Ecto neural progenitor cell (in vitro differentiated cells): ENCODE measurements around the gene TLCD4.
"Not testable (repeated sequence)": the region's sequence is repeated elsewhere in the genome, so short reads cannot be mapped to it uniquely, and the experiment has no call there.

Experiments used
- DNase-seq: peaks from one replicate; pipeline ENCODE4 v3.0.0-alpha.2; 2018; ENCODE audit warnings: low spot score

TLCD4 gene, protein sequence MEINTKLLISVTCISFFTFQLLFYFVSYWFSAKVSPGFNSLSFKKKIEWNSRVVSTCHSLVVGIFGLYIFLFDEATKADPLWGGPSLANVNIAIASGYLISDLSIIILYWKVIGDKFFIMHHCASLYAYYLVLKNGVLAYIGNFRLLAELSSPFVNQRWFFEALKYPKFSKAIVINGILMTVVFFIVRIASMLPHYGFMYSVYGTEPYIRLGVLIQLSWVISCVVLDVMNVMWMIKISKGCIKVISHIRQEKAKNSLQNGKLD

GRCh38 chr1:95117207-95118066 lies at the start of gene TLCD4:
Gene TLCD4, plus strand, starts transcription at chr1:95117355. Its CDS starts 26,547 bp downstream, at chr1:95143902.
- DNase-seq = peak; percentile 82

- DNase-seq = no peak
These were observed 49.6 kb upstream of the TLCD4 start for GRCh38 chr1:95067568-95067967.

DNA sequence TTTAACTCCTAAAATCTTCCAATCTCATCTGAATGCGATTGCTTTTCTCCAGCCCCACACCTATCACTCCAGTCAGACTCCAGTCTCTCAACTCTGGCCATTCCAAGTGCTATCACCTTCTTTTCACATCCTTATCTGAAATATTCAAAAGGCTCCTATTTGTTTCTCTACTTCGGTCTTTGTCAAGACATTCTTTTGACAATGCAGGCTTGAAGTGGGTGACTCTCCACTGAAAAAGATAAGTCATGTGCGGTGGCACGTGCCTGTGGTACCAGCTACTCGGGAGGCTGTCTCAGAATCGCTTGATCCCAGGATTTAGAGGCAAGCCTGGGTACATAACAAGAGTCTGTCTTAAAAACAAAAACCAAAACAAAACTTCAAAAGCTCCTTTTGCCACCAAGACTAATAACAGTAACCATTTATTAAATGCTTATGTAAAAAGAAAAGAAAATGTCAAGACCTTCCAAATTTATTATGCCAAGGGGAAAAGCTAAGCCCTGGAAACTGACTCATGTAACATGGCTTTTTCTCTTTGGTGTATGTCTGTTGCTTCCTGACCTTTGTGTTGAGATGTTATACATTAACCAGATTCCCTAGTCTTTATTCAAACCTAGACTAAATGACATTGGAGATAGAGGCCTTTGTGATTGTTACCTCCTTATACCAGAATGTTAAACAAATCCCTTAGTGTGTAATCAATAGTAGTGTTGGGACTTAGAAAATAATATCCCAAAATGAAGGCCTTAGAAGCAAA lies 48.0 kb upstream of the TLCD4 start:
- no peak for DNase-seq

DNA sequence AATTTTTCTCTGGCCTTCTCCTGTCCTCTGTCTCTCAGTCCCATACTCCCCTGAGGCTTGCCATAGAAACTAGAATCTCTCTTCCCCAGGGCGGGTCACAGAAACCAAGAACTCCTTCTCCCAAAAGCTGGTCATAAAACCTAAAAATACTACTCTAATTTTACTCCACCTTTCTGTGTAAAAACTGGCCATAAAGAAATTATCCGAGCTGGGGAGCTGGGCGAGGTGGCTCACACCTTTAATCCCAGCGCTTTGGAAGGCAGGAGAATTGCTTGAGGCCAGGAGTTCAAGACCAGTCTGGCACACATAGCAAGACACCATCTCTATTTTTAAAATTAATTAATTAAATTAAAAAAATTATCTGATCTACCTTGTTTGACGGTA lies 47.5 kb upstream of the TLCD4 start:
- no peak for DNase-seq

GRCh38 chr1:95071539-95071938 lies 45.6 kb upstream of the TLCD4 start:
- no peak for DNase-seq

- no peak for DNase-seq
These were observed 45.0 kb upstream of the TLCD4 start for GRCh38 chr1:95072117-95072516.

GRCh38 chr1:95072532-95073419 lies 44.4 kb upstream of the TLCD4 start, which contains the start of gene ALG14:
Gene ALG14, minus strand, starts transcription at chr1:95072951. Its CDS starts 53 bp downstream, at chr1:95072898.
- DNase-seq = peak; percentile 96

GRCh38 chr1:95073446-95073845 lies 43.7 kb upstream of the TLCD4 start:
- no peak for DNase-seq

- no peak for DNase-seq
These were observed 41.1 kb upstream of the TLCD4 start for GRCh38 chr1:95076034-95076433.

DNA sequence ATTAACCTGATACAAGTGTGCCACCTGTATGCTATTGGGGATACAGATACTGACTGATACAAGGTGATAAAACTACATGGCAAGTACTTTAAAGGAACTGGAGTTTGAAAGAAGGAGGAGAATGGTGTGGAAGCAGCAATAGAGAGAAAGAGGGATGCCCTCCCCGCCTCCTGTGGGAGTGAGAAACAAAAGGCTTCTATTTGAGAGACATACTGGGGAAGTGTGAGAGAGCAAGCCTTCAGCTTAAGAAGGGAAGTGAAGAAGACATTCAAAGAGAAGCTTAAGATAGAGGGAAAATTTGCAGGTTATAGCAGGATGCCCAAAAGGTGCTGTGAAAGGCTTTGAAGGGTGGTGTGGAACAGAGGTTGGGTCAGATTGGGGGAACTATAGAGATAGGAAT lies 36.7 kb upstream of the TLCD4 start:
- DNase-seq = no peak

DNA sequence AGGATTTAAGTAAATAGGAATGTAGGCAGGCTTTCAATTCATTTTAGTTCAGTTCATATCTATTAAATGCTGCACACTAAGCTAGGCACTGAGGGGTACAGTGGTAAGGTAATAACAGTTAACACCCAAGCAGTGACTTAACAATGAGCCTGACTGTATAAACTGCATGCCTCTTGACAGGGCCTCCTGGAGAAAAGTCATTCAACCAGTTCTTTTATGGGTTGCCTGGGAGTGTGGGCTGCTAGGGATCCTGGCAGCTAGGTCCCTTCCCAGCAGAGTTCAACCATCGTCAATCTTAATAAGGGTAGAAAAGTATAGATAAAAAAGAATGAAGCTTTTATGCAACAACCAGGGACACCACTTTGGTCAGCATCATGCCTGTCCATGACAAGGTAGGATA lies 36.3 kb upstream of the TLCD4 start:
- DNase-seq = no peak

DNA sequence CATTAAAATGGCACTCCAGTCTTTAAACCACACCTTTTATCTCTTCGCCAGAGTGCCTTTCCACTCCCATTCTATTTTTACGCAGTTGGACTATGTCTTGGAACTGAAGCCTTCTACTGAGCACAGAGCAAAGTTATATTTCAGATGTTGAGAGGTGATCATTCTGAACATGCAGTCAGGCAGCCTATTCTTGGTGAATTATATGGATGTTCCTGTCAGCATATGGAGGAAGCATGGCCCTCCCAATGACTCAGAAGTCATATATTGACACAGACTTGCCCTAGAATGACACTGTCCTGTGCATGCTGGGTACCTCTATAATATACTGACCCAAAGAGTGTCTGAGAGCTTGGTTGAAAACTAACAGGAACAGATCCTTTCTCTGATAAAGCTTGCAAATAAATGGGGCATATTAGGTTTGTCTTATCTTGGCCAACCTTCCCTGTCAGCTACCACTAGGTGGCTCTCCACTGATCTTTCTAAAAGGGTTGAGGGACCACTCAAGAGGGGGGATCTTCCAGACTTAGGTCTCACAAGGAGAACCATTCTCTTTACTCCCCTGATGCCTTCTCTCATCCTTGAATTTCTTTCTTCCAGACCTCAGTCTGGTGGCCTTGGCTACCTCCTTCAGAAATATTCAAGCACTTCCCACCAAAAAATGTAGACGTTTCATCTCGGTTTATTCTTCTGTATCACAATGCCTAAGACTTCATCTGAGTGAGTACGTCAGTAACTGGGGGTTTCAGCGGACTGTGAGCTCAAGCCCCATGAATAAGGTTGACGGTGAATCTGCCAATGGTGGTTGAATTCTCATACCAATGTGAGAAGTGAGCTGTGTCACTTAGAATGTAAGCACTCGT lies 32.6 kb upstream of the TLCD4 start:
- DNase-seq = no peak

- no peak for DNase-seq
These were observed 31.8 kb upstream of the TLCD4 start for GRCh38 chr1:95085376-95085775.

- DNase-seq = no peak
These were observed 30.1 kb upstream of the TLCD4 start for GRCh38 chr1:95086949-95087533.

- DNase-seq = no peak
These were observed 28.9 kb upstream of the TLCD4 start for GRCh38 chr1:95088303-95088702.

GRCh38 chr1:95089650-95090287 lies 27.4 kb upstream of the TLCD4 start:
- no peak for DNase-seq

GRCh38 chr1:95091290-95091689 lies 25.9 kb upstream of the TLCD4 start:
- not testable (repeated sequence) for DNase-seq

GRCh38 chr1:95092891-95093290 lies 24.3 kb upstream of the TLCD4 start:
- not testable (repeated sequence) for DNase-seq

GRCh38 chr1:95093296-95093695 lies 23.9 kb upstream of the TLCD4 start:
- no peak for DNase-seq

- no peak for DNase-seq
These were observed 22.2 kb upstream of the TLCD4 start for GRCh38 chr1:95094923-95095322.
